Lower leg skin (tissue), 4 donors: ENCODE measurements around the gene NOC4L. TPM values are rescaled to one million over a fixed set of nuclear protein-coding genes. Genes with fewer than 3 reads are reported as not detected.
A peak's percentile ranks its signal among the peaks of the same experiment; 100 is the strongest.
"Not testable (repeated sequence)": the region's sequence is repeated elsewhere in the genome, so short reads cannot be mapped to it uniquely, and the experiment has no call there.

Experiments used
- DNase-seq, 2 donors: peaks; one replicate each; pipeline ENCODE4 v3.0.0-alpha.2; 2019; ENCODE audit warnings: low spot score in 2 of 2
- H3K4me3 ChIP-seq: fragments of 200-600 bp; sonication (generic); 2 replicates; pipeline ENCODE4 v1.5.1; 2017; ENCODE audit warnings: mild to moderate bottlenecking, low read depth; ENCODE audit not compliant: poor library complexity, severe bottlenecking
- CTCF ChIP-seq, 3 donors: fragments of 450-650 bp; IDR thresholded peaks; one replicate each; pipeline ENCODE4 v1.5.1; 2016; ENCODE audit warnings: antibody characterized with exemption in 3 of 3, mild to moderate bottlenecking in 3 of 3, moderate library complexity in 2 of 3
- POLR2A ChIP-seq, 2 donors: fragments of 450-650 bp; IDR thresholded peaks; one replicate each; pipeline ENCODE4 v1.6.1; 2016 to 2017; ENCODE audit warnings: antibody characterized with exemption in 2 of 2, mild to moderate bottlenecking in 1 of 2, moderate library complexity in 1 of 2
- WGBS, 2 donors: methylation state at CpG; one replicate each; pipeline ENCODE4 v1.1.5; 2018; 5-methylcytosine and 5-hydroxymethylcytosine counted together
- intact Hi-C: fragments of 100-400 bp; cut with DNase I; formaldehyde crosslinking; loops from one replicate; pipeline ENCODE4 v1.15.0; 2023; ENCODE audit warnings: low total_unique reads
- total RNA-seq, 4 donors: library from RNA; depleted of rRNA; stranded (reverse); fragments of >200 nt; gene quantifications; one replicate each; pipeline ENCODE4 v1.1.0, GENCODE V29; 2016

NOC4L gene
- total RNA-seq, 4 donors from 2014 or later, result 7.3 to 17.7 (median 14.1) TPM

GRCh38 chr12:132132609-132133430 is 11.4 kb upstream of the NOC4L start:
- WGBS, 2 donors, result 87 to 88% methylated on average over 38 to 39 of the region's 39 CpGs
- H3K4me3 ChIP-seq, result no peak overlapping the region
- DNase-seq, result peak in 1 of 2 donors; percentile 80
- TF ChIP-seq POLR2A (IDR thresholded peaks at IDR 0.05) (no peak), CTCF (IDR thresholded peaks at IDR 0.05) (no peak)
- intact Hi-C loops, result no loop called here

GRCh38 chr12:132133952-132134652 is 10.2 kb upstream of the NOC4L start:
- no peak overlapping the region for H3K4me3 ChIP-seq
- TF ChIP-seq CTCF (IDR thresholded peaks at IDR 0.05), result no peak
- no peak for TF ChIP-seq POLR2A (IDR thresholded peaks at IDR 0.05)
- peak in 1 of 2 donors; percentile 79 for DNase-seq
- intact Hi-C loops, result no loop called here
- WGBS, 2 donors, result 70 to 77% methylated on average over 27 of the region's 27 CpGs

GRCh38 chr12:132134653-132135183 is 9.5 kb upstream of the NOC4L start:
- H3K4me3 ChIP-seq, DNase-seq, intact Hi-C loops: not testable (repeated sequence)
- 88 to 92% methylated on average over 10 to 13 of the region's 39 CpGs for WGBS, 2 donors

- intact Hi-C loops, H3K4me3 ChIP-seq, DNase-seq: not testable (repeated sequence)
- 83 to 87% methylated on average over 10 to 13 of the region's 21 CpGs for WGBS, 2 donors
These were observed 8.0 kb upstream of the NOC4L start for GRCh38 chr12:132136226-132136625.

- 66 to 69% methylated on average over 13 of the region's 13 CpGs for WGBS, 2 donors
- no peak for DNase-seq
- no peak for TF ChIP-seq POLR2A (IDR thresholded peaks at IDR 0.05)
- TF ChIP-seq CTCF (IDR thresholded peaks at IDR 0.05), result no peak
- no peak overlapping the region for H3K4me3 ChIP-seq
- intact Hi-C loops, result no loop called here
These were observed 6.7 kb upstream of the NOC4L start for GRCh38 chr12:132137483-132138125.

- DNase-seq, result peak in 1 of 2 donors; percentile 74
- H3K4me3 ChIP-seq, result no peak overlapping the region
- 90 to 95% methylated on average over 30 to 34 of the region's 34 CpGs for WGBS, 2 donors
- TF ChIP-seq CTCF (IDR thresholded peaks at IDR 0.05), result no peak
- TF ChIP-seq POLR2A (IDR thresholded peaks at IDR 0.05), result no peak
- intact Hi-C loops, result no loop called here
These were observed 5.1 kb upstream of the NOC4L start for GRCh38 chr12:132138941-132139871.
